Breast epithelium (tissue), 3 donors: ENCODE data around the gene PCDHA11.

ENCODE experiments used
- POLR2A ChIP-seq: fragments of 450-650 bp; IDR thresholded peaks from one replicate; pipeline ENCODE4 v1.6.1; 2016; ENCODE audit warnings: antibody characterized with exemption, mild to moderate bottlenecking, moderate library complexity
- POLR2AphosphoS5 ChIP-seq, 3 donors: sonication (generic); formaldehyde crosslinking; IDR thresholded peaks; one replicate each; pipeline ENCODE4 v1.6.1; 2017; ENCODE audit warnings: antibody characterized with exemption in 3 of 3
- TF ChIP-seq, protein P1 (sequence below), 3 donors: fragments of 450-650 bp; IDR thresholded peaks; one replicate each; pipeline ENCODE4 v1.5.1; 2016 to 2017; ENCODE audit warnings: antibody characterized with exemption in 3 of 3, mild to moderate bottlenecking in 3 of 3, moderate library complexity in 3 of 3

DNA sequence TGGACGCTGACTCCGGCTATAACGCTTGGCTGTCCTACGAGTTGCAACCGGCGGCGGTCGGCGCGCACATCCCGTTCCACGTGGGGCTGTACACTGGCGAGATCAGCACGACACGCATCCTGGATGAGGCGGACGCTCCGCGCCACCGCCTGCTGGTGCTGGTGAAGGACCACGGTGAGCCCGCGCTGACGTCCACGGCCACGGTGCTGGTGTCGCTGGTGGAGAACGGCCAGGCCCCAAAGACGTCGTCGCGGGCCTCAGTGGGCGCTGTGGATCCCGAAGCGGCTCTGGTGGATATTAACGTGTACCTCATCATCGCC is 8.5 kb downstream of the PCDHA11 start:
- TF ChIP-seq POLR2AphosphoS5 (IDR thresholded peaks at IDR 0.05) (no peak), POLR2A (no peak)
- TF ChIP-seq, protein P1, sequence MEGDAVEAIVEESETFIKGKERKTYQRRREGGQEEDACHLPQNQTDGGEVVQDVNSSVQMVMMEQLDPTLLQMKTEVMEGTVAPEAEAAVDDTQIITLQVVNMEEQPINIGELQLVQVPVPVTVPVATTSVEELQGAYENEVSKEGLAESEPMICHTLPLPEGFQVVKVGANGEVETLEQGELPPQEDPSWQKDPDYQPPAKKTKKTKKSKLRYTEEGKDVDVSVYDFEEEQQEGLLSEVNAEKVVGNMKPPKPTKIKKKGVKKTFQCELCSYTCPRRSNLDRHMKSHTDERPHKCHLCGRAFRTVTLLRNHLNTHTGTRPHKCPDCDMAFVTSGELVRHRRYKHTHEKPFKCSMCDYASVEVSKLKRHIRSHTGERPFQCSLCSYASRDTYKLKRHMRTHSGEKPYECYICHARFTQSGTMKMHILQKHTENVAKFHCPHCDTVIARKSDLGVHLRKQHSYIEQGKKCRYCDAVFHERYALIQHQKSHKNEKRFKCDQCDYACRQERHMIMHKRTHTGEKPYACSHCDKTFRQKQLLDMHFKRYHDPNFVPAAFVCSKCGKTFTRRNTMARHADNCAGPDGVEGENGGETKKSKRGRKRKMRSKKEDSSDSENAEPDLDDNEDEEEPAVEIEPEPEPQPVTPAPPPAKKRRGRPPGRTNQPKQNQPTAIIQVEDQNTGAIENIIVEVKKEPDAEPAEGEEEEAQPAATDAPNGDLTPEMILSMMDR (IDR thresholded peaks at IDR 0.05), result no peak
